Spleen (tissue), 7 donors: ENCODE results near the gene ESYT3.

Experiments used
- CTCF ChIP-seq, 11 experiments: fragments of 200-600 bp in 7 of 11; fragments of 450-650 bp in 4 of 11; sonication (generic) in 4 of 11; IDR thresholded peaks in 8 of 11; conservative IDR thresholded peaks in 3 of 11; 1 replicate in 7 of 11; 2 replicates in 4 of 11; pipeline versions ENCODE4 v1.4.0 to v1.8.0; 2016 to 2021; ENCODE audit warnings: antibody characterized with exemption in 11 of 11, inconsistent platforms in 4 of 11, mild to moderate bottlenecking in 1 of 11
- POLR2A ChIP-seq, 3 donors: fragments of 450-650 bp; IDR thresholded peaks; one replicate each; pipeline ENCODE4 v1.5.1; 2017; ENCODE audit warnings: antibody characterized with exemption in 3 of 3, mild to moderate bottlenecking in 1 of 3
- donor health status: DM: no; HTN: no; CAD: no; lungs with moderate emphysema.
- donor health status: DM: no; HTN: no; CAD: no.
- donor health status: DM: no; HTN: no; CAD: no.

DNA sequence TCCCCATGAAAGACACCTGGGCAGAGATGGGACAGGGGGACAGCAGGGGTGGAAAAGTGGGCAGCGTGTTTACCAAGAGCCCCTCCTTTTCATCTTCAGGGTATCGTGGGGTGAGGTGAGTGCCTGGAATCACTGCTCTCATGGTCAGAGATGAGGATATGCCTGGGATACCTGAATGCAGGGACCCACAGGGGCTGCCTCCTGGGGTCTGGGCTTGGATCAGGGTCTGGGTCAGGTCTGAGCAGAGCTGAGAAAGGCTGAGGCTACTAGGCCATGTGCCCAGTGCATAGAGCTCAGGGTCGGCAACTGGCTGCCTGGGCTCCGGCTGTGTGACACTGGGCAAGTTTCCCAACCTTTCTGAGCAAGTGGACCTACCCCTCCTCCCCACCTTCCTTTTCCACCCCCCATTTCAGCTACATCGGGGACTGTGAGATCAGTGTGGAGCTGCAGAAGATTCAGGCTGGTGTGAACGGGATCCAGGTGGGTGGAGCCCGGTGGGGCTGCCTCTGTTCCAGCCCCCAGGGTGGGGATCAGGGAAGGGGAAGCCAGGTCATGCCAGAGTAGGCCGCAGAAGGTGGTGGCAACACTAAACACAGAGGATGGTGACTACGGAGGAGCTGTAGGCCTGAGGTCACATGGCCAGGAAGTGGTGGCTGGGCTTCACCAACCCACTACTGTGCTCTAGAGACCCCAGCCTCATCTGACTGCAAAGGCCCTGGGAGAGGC is 24.5 kb downstream of the ESYT3 start:
- TF ChIP-seq POLR2A (IDR thresholded peaks at IDR 0.05) (no peak), CTCF (IDR thresholded peaks at IDR 0.05 in 8 of 11, conservative IDR thresholded peaks at IDR 0.05 in 3 of 11) (no peak)
